Measurements from ENCODE around the gene NBL1.

NBL1 gene

DNA sequence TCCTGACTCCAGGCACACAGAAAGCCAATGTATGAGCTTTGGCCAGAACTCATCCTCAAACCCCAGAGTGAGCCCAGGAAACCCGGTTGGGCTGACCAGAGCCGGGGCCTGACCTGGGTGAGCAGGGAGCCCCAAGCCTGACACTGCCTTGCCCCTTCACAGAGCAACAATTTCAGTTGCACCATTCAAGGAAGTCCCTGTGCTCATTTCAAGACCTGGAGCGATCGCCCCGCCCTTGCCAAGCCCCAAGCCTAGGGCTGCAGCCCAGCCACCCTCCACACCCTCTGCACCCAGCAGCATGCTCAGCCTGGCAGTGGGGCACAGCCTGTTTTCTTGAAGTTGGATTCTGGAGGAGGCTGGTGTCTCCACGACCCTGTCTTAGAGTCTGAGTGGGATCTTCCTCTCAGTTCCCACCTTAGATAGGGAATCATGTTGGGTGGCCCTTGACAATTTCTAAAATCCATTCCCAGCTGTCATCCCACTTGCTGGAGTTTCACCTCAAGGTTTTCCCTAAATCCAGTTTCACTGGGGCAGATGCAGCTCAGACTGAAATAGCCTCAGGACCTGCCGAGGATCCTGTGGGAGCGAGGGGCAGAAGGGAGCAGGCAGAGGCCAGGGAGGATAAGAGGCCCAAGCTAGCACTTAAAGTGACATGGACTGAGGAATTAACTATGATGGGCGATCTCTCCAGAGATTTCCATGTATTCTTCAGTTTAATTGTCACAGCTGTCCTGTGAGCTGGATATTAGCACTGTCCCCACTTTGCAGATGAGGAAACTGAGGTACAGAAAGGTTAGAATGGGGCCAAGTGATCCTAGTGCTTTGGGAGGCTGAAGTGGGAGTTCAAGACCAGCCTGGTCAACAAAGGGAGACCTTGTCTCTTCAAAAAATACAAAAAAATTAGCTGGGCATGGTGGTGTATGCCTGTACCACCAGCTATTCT is 2.5 kb downstream of the NBL1 start:
- DNase-seq (ENCODE audit: low read depth), result no peak
- H3K4me3 ChIP-seq (ENCODE audit: low read length), result no peak overlapping the region
- TF ChIP-seq, protein P1, sequence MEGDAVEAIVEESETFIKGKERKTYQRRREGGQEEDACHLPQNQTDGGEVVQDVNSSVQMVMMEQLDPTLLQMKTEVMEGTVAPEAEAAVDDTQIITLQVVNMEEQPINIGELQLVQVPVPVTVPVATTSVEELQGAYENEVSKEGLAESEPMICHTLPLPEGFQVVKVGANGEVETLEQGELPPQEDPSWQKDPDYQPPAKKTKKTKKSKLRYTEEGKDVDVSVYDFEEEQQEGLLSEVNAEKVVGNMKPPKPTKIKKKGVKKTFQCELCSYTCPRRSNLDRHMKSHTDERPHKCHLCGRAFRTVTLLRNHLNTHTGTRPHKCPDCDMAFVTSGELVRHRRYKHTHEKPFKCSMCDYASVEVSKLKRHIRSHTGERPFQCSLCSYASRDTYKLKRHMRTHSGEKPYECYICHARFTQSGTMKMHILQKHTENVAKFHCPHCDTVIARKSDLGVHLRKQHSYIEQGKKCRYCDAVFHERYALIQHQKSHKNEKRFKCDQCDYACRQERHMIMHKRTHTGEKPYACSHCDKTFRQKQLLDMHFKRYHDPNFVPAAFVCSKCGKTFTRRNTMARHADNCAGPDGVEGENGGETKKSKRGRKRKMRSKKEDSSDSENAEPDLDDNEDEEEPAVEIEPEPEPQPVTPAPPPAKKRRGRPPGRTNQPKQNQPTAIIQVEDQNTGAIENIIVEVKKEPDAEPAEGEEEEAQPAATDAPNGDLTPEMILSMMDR (conservative IDR thresholded peaks at IDR 0.05; ENCODE audit: low read depth, low read length), result no peak

DNA sequence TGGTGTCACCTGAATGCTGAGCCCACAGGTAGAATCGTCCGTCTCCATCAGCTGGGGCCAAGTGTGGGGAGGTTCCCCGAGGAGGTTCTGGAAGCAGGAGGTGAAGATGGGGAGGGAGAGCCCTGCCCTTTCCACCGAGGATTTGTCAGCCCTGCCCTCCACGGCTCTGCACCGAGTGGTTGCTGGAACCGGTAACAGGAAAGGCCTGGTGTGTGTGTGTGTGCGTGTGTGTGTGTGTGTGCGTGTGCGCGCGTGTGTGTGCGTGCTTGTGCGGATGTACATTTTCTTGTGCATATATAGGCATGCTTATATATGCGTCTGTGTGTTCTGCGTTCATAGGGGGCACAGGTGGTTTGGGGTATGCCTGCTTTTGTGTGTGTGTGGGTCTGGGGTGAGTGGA is 3.5 kb downstream of the NBL1 start:
- TF ChIP-seq, protein P1 (conservative IDR thresholded peaks at IDR 0.05; ENCODE audit: low read depth, low read length), result no peak
- H3K4me3 ChIP-seq (ENCODE audit: low read length), result no peak overlapping the region
- DNase-seq (ENCODE audit: low read depth), result no peak

GRCh38 chr1:19648239-19648638 is 4.1 kb downstream of the NBL1 start:
- no peak for DNase-seq (ENCODE audit: low read depth)
- TF ChIP-seq, protein P1 (conservative IDR thresholded peaks at IDR 0.05; ENCODE audit: low read depth, low read length), result no peak
- H3K4me3 ChIP-seq (ENCODE audit: low read length), result no peak overlapping the region

DNA sequence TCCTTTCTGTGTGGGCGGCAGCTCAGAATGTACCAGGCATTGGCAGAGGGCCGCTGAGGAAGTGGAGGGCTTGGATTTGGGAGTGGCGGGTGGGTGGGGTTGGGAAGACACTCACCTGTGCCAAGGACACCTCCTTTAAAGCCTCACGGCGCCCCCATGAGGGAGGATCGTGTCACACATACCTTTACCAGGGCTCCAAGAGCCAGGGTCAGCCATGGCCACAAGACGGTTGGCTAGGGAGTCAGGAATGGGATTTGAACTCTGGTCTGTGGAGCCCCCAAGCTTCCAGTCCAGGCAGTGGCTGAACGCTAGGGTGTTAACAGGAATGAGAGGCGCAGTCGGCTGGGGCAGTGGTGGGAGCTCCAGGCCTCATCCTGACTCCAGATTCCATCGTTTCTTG is 4.6 kb downstream of the NBL1 start:
- no peak for DNase-seq (ENCODE audit: low read depth)
- no peak overlapping the region for H3K4me3 ChIP-seq (ENCODE audit: low read length)

DNA sequence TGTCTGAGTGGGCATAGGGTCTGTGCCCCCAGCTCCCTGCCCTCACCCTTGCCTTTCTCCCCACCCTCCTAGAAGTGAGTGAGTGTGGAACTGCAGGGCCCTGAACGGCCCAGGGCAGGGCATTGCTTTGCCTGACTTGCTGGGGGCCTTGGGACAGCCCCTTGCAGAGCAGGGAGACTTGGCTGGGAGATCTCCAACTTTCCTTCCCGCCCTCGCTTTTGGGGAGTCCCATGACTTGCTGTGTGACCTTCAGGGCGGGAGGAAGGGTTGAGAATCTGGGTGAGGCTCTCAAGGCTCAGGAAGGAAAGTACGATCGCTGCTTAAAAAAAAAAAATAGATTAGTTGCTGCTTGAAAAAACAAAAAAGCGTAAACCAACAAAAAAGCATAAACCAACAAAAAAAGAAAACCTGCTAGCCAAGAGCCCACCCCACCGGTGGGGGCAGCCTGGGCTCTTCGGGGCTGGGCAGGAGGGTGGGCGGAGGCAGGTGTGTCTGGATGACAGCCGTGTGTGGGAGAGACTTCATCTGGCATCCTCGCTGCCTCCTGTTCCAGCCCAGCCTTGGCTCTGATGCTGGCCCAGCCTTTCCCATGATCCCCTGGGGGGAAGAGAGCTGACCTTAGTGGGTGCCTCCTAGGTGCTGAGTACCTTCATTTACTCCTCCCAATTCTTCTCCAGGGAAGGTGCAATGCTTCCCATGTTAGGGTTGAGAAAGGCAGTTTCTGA is 6.5 kb downstream of the NBL1 start:
- H3K4me3 ChIP-seq (ENCODE audit: low read length), result no peak overlapping the region
- TF ChIP-seq, protein P1 (conservative IDR thresholded peaks at IDR 0.05; ENCODE audit: low read depth, low read length), result no peak

More for the DNA sequence above, 4.6 kb downstream of the NBL1 start:
- TF ChIP-seq, protein P1 (conservative IDR thresholded peaks at IDR 0.05; ENCODE audit: low read depth, low read length), result peak; percentile 16

GRCh38 chr1:19651141-19651737 is 7.1 kb downstream of the NBL1 start:
- no peak overlapping the region for H3K4me3 ChIP-seq (ENCODE audit: low read length)
- TF ChIP-seq, protein P1 (conservative IDR thresholded peaks at IDR 0.05; ENCODE audit: low read depth, low read length), result peak; percentile 85
- DNase-seq (ENCODE audit: low read depth), result no peak

More for the DNA sequence above, 6.5 kb downstream of the NBL1 start:
- DNase-seq (ENCODE audit: low read depth), result no peak
